ENCODE data around the gene SMURF2. TPM values are rescaled to one million over a fixed set of nuclear protein-coding genes. Genes with fewer than 3 reads are reported as not detected.

SMURF2 gene
- total RNA-seq (2022; extraction: Qiagen RNA extraction; ENCODE audit: low read depth), result 21.8 to 32.4 TPM (median 30.1 TPM) in 5 replicates

GRCh38 chr17:64661976-64662773 is at the start of gene SMURF2:
SMURF2 (minus strand) TSS chr17:64662307; CDS start chr17:64661880, 427 bp downstream.

GRCh38 chr17:64506576-64507412 is 155.3 kb downstream of the SMURF2 start, which contains the start of gene CEP95:
CEP95 (plus strand) TSS chr17:64506977; CDS start chr17:64507098, 121 bp downstream.

GRCh38 chr17:64506201-64506575 is 155.9 kb downstream of the SMURF2 start, which contains the start of gene DDX5:
DDX5 (minus strand) TSS chr17:64506289; CDS start chr17:64506119, 170 bp downstream.

DNA sequence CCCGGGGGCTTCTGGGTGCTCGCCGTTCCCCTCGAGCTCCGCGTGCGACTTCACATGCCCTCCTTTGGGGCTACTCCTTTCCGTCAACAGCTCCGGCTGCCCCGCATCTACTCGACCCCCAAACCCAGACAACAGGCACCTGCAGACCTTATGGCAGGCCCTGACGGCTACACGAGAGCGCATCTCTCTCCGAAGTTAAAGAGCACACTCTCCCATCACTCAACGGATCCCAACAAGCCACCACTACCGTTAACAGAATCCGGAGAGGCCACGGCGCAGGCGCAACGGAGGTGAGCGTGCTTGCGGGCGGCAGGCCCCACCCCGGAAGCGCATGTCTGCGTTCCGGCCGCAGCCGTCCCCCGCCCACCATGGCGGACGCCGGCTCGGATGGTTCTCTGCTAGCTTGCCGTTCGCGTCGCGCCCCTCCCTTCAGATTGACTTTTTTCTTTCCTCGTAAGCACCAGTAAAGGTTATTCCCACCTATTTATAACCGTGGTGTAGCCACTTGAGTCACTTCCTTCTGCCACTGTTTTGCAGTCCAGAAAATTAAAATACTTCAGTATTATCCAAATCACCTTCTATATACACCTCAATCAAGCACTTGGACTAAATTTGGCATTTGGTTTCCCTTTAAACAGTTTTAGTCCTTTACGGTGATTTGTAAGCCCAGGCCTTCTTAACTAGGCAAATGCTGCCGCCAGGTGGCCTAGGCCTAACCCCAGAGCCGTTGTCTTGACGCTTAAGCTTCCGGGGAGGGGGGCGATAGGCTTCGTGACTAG is 165.1 kb downstream of the SMURF2 start, which contains the start of gene POLG2:
Gene POLG2 (minus strand): TSS at position 269 of the 779 bp plus-strand sequence. CDS start 86 bp downstream, at position 183.

Other genes with a start within 250 kb of the SMURF2 start
- 0.87 to 1.9 TPM (median 1.6 TPM) in 5 replicates for gene MILR1, start 213.2 kb downstream of the SMURF2 start, total RNA-seq (2022; extraction: Qiagen RNA extraction; ENCODE audit: low read depth)
- 15.9 to 19.6 TPM (median 18.5 TPM) in 5 replicates for gene POLG2, start 165.3 kb downstream of the SMURF2 start, total RNA-seq (2022; extraction: Qiagen RNA extraction; ENCODE audit: low read depth)
- 601 to 968 TPM (median 651 TPM) in 5 replicates for gene DDX5, start 156.0 kb downstream of the SMURF2 start, total RNA-seq (2022; extraction: Qiagen RNA extraction; ENCODE audit: low read depth)
- 30.2 to 32.7 TPM (median 32.1 TPM) in 5 replicates for gene CEP95, start 155.3 kb downstream of the SMURF2 start, total RNA-seq (2022; extraction: Qiagen RNA extraction; ENCODE audit: low read depth)